ENCODE measurements around the gene PPP4R1.

PPP4R1 gene

DNA sequence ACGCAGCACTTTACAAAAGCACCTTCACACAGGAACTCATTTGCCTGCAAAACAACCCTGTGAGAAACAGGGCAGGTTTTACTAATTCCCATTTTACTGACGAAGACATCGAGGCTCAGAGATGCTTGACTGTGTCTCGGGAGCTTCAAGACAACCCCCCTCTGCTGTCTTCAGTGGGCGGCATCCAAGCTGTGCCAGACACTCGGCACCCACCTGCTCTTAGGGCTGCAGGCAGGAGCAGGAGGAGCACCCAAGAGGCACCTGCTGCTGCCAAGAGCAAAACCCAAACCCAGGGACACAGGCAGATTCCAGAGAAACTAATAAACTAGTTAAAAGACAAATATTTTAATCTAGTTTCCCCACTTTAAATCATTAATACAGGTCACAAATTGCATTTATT, 67.9 kb downstream of the PPP4R1 start:
- TF ChIP-seq, protein P1, sequence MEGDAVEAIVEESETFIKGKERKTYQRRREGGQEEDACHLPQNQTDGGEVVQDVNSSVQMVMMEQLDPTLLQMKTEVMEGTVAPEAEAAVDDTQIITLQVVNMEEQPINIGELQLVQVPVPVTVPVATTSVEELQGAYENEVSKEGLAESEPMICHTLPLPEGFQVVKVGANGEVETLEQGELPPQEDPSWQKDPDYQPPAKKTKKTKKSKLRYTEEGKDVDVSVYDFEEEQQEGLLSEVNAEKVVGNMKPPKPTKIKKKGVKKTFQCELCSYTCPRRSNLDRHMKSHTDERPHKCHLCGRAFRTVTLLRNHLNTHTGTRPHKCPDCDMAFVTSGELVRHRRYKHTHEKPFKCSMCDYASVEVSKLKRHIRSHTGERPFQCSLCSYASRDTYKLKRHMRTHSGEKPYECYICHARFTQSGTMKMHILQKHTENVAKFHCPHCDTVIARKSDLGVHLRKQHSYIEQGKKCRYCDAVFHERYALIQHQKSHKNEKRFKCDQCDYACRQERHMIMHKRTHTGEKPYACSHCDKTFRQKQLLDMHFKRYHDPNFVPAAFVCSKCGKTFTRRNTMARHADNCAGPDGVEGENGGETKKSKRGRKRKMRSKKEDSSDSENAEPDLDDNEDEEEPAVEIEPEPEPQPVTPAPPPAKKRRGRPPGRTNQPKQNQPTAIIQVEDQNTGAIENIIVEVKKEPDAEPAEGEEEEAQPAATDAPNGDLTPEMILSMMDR (IDR thresholded peaks at IDR 0.05; ENCODE audit: insufficient read depth, low read length, missing control alignments) = no peak
- DNase-seq (ENCODE audit: low read depth, low spot score) = no peak
- POLR2A ChIA-PET = no interaction called here

DNA sequence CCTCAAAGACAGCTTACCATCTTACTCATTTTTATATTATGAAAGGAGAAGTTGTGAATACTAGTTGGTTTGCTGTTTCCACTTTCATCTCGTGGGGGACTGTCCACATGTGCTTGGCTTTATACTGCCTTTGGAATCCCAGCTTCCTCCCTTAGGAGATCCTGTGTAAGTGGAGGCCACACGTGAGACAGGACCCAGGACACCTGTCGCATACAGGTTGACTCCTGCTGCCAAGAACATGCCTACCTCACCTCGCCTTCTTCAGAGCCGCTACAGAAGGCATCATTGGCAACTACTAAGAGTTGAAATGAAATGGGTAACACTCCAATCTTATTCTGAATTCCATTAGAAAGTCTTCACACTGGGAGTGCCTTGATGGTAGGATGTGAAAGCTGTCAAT, 69.3 kb downstream of the PPP4R1 start:
- no peak overlapping the region for H3K4me3 ChIP-seq (ENCODE audit: low read depth, low read length)
- CTCF ChIA-PET = no interaction called here
- no peak for DNase-seq (ENCODE audit: low read depth, low spot score)
- POLR2A ChIA-PET = interaction anchor here (1.6 kb wide), 1 partner anchor 13 kb away, joined by 3 read pairs; no protein-coding TSS in a partner anchor
- TF ChIP-seq, protein P1 (IDR thresholded peaks at IDR 0.05; ENCODE audit: insufficient read depth, low read length, missing control alignments) = no peak

More for the DNA sequence above, 67.9 kb downstream of the PPP4R1 start:
- no peak overlapping the region for H3K4me3 ChIP-seq (ENCODE audit: low read depth, low read length)
- CTCF ChIA-PET = no interaction called here

DNA sequence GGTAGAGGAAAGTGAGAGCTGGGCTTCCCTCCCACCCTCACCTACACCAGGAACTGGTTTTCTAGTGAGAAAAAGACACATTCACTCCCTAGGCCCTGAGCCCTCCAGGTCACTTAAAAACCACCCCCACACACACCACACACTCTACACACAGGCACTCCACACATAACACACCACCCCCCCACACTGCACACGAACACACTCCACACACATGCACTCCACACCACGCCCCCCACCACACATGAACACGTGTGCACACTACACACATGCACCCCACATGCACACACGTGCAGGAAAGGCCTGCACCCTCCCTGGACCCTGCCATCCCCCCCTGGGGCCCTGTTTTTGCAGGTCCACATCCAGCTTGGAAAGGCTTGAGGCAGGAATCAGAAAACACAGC, 71.4 kb downstream of the PPP4R1 start:
- no peak for DNase-seq (ENCODE audit: low read depth, low spot score)
- CTCF ChIA-PET = no interaction called here
- POLR2A ChIA-PET = no interaction called here
- no peak overlapping the region for H3K4me3 ChIP-seq (ENCODE audit: low read depth, low read length)
- TF ChIP-seq, protein P1 (IDR thresholded peaks at IDR 0.05; ENCODE audit: insufficient read depth, low read length, missing control alignments) = no peak

GRCh38 chr18:9539938-9540337, 74.4 kb downstream of the PPP4R1 start:
- POLR2A ChIA-PET = no interaction called here
- H3K4me3 ChIP-seq (ENCODE audit: low read depth, low read length) = no peak overlapping the region
- TF ChIP-seq, protein P1 (IDR thresholded peaks at IDR 0.05; ENCODE audit: insufficient read depth, low read length, missing control alignments) = no peak
- CTCF ChIA-PET = interaction anchor here (1.7 to 2.1 kb wide), 2 partner anchors 12 to 122 kb away, joined by 4 to 5 read pairs; no protein-coding TSS in a partner anchor
- DNase-seq (ENCODE audit: low read depth, low spot score) = no peak

DNA sequence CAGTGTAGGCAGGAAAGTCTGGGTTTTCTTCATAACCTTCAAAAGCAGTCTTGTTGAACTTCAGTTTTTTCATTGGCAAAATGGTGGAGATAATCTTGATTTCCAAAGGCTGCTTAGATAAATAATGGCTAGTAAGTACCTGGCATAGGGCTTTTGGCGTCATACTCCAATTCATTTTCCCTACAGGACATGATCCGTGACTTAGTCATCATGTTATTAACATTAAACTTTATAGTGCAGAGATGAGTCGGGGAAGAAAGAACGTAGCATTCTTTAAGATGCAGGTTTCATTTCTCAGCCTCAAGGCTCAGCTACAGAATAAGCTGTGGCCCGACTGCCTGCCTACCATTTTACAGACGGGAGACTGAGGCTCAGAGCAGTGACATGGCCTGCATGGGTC, 75.1 kb downstream of the PPP4R1 start:
- ChIA-PET POLR2A (no interaction called here), CTCF (interaction anchor here (1.7 kb wide), 1 partner anchor 12 kb away, joined by 4 read pairs; no protein-coding TSS in a partner anchor)
- DNase-seq (ENCODE audit: low read depth, low spot score) = peak; percentile 73
- TF ChIP-seq, protein P1 (IDR thresholded peaks at IDR 0.05; ENCODE audit: insufficient read depth, low read length, missing control alignments) = no peak
- H3K4me3 ChIP-seq (ENCODE audit: low read depth, low read length) = no peak overlapping the region

- ChIA-PET POLR2A (no interaction called here), CTCF (interaction anchor here (1.3 to 1.4 kb wide), 2 partner anchors 13 to 38 kb away, joined by 3 to 5 read pairs; no protein-coding TSS in a partner anchor)
- no peak overlapping the region for H3K4me3 ChIP-seq (ENCODE audit: low read depth, low read length)
- TF ChIP-seq, protein P1 (IDR thresholded peaks at IDR 0.05; ENCODE audit: insufficient read depth, low read length, missing control alignments) = no peak
- DNase-seq (ENCODE audit: low read depth, low spot score) = no peak
Observed at GRCh38 chr18:9537677-9538076, 76.7 kb downstream of the PPP4R1 start.

Measured in AG04449 (cell line).